RWPE2 (cell line): ENCODE data around the gene ZFYVE27.

Experiments used
- ATAC-seq: fragments of 200-7000 bp; cut with Tn5 transposase; 3 replicates; pipeline ENCODE4 v1.9.1; 2021; ENCODE audit warnings: low read depth
- DNase-seq: peaks from one replicate; pipeline ENCODE4 v3.0.0-alpha.2; 2020; ENCODE audit warnings: low spot score
- H3K27ac ChIP-seq: fragments of 450-650 bp; 2 replicates; pipeline ENCODE4 v1.5.1; 2017; ENCODE audit warnings: mild to moderate bottlenecking; ENCODE audit not compliant: poor library complexity, severe bottlenecking
- H3K27me3 ChIP-seq: fragments of 250-450 bp; sonication (Bioruptor Pico); 2 replicates; pipeline ENCODE4 v1.5.1; 2021; ENCODE audit warnings: mild to moderate bottlenecking, moderate library complexity; ENCODE audit not compliant: insufficient read depth, poor library complexity, severe bottlenecking
- H3K36me3 ChIP-seq: fragments of 250-450 bp; sonication (Bioruptor Pico); 2 replicates; pipeline ENCODE4 v1.5.1; 2020; ENCODE audit warnings: low read depth, mild to moderate bottlenecking, moderate library complexity
- H3K4me1 ChIP-seq: fragments of 250-450 bp; sonication (Bioruptor Pico); 2 replicates; pipeline ENCODE4 v1.5.1; 2021; ENCODE audit warnings: mild to moderate bottlenecking, moderate library complexity; ENCODE audit not compliant: insufficient read depth, poor library complexity, severe bottlenecking
- H3K4me3 ChIP-seq: fragments of 250-450 bp; sonication (Bioruptor Pico); 2 replicates; pipeline ENCODE4 v1.5.1; 2021; ENCODE audit warnings: mild to moderate bottlenecking, moderate library complexity; ENCODE audit not compliant: severe bottlenecking
- H3K9me3 ChIP-seq: fragments of 250-450 bp; sonication (Bioruptor Pico); 2 replicates; pipeline ENCODE4 v1.5.1; 2021; ENCODE audit warnings: mild to moderate bottlenecking, moderate library complexity; ENCODE audit not compliant: severe bottlenecking
- TF ChIP-seq, protein P1 (sequence below): fragments of 450-650 bp; IDR thresholded peaks from one replicate; pipeline ENCODE4 v1.5.1; 2017; ENCODE audit warnings: mild to moderate bottlenecking, moderate library complexity; ENCODE audit not compliant: poor library complexity, severe bottlenecking

The ZFYVE27 gene

DNA sequence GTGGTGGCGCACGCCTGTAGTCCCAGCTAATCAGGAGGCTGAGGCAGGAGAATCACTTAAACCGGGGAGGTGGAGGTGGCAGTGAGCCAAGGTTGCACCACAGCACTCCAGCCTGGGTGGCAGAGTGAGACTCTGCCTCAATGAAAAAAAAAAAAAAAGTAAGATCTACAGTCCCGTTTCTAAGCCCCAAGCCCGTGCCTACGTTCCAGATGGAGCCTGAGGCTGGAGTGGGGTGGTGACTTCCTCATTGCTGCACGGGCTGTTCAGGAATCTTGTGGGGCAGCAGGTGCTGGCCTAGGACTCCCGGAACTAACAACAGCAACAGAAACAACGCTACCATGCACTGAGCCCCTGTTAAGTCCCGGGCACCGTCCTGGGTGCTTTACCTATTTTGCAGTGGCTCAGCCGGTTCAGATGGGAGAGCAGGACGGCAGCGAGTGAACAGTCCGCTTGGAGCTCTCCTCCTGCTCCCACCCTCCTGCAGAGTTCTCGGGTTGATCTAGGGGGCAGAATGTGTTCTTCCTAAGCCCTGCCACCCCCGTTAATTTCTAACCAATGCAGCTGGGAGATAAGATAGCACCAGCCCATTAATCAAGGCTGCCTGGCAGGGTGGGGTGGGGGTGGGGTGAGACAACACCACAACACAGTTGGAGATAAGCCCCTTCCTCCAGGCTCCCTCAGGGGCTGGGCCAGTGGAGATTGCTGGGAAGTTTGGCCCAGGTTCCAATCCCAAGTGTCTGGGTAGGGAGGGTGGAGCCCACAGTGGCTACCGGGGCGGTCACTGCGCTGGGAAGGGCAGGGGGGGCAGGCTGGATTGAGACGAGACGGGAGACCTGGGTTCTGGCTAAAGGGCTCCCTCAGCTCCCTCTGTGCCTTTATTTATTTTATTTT lies 51.9 kb downstream of the ZFYVE27 start:
- H3K4me3 ChIP-seq: no peak overlapping the region
- DNase-seq (no peak), ATAC-seq (no peak)
- no peak overlapping the region for H3K27ac ChIP-seq
- TF ChIP-seq, protein P1, sequence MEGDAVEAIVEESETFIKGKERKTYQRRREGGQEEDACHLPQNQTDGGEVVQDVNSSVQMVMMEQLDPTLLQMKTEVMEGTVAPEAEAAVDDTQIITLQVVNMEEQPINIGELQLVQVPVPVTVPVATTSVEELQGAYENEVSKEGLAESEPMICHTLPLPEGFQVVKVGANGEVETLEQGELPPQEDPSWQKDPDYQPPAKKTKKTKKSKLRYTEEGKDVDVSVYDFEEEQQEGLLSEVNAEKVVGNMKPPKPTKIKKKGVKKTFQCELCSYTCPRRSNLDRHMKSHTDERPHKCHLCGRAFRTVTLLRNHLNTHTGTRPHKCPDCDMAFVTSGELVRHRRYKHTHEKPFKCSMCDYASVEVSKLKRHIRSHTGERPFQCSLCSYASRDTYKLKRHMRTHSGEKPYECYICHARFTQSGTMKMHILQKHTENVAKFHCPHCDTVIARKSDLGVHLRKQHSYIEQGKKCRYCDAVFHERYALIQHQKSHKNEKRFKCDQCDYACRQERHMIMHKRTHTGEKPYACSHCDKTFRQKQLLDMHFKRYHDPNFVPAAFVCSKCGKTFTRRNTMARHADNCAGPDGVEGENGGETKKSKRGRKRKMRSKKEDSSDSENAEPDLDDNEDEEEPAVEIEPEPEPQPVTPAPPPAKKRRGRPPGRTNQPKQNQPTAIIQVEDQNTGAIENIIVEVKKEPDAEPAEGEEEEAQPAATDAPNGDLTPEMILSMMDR: no peak
- no peaks in the 10 kb centered on the region for H3K4me1 ChIP-seq
- no peaks in the 10 kb centered on the region for H3K9me3 ChIP-seq
- no peaks in the 10 kb centered on the region for H3K27me3 ChIP-seq
- no peaks in the 10 kb centered on the region for H3K36me3 ChIP-seq

DNA sequence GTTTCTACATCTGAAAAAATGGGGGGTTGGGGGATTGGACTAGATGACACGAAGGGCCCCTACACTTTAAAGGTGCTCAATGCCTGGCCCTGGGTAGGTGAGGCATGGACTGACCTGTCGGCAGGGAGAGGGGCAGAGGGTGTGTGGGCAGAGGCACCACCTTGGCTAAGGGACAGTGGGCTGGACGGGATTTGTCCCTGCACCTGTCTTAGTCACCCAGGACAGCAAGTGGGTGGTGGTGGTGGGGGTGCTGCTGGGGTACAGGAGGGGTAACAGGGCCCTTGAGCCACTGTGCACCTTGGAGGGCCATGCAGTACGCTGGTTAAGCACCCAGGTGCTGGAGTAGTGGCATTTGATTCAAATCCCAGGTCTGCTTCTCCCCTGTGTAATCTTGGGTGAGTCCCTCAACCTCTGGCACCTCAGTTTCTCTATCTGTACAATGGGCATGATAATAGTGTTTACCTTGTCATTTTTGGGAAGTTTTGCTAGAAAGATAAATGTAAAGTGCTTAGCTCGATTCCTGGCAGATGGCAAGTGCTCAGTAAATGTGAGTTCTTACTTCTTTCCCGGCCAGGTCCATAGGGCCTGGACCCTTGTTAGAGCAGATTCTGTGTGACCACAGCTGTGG lies 53.0 kb downstream of the ZFYVE27 start:
- TF ChIP-seq, protein P1: no peak
- Histone ChIP-seq H3K9me3 (no peaks in the 10 kb centered on the region), H3K27ac (no peak overlapping the region), H3K4me3 (no peak overlapping the region), H3K4me1 (no peaks in the 10 kb centered on the region), H3K36me3 (no peaks in the 10 kb centered on the region), H3K27me3 (no peaks in the 10 kb centered on the region)
- ATAC-seq (no peak), DNase-seq (no peak)

DNA sequence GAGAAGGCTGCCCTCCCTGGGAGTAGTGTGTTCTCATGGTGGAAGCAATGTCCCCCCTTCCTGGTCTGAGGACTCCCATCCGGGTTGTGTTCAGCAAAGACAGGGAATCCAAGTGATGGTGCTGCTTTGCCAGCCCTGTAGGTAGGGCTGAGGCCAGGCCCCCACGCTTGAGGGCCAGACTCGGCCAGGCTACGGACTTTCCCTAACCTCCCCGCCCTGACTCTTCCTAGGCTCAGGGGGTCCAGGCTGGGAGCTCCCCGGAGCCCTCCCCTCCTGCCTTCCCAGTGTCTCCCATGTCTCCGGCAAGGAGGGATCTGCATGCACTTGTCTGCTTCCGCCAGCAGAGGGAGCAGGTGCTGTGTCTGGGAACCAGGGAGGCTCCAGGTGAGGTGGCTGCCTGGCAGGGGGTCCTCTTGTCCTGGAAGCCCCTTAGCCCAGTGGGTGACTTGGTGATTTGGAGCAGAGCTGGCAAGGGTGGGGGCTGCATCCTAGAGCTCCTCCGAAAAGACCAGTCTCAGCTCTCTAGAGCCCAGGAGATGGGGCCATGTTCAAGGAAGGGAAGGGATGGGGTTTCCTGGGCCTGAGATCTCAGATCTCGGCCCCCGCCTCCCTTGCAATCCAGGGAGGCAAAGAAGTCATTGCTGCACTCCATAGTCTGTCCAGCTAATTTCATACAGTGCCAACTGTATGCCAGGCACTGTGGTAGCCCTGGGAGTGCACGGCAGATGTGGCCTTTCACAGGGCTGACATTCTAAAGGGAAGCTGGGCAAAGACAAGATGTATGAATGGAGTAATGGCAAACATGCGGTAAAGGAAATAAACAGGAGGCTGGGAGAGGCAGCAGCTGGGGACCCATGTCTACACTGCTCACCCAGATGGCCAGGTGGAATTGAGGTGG lies 55.1 kb downstream of the ZFYVE27 start:
- H3K27me3 ChIP-seq: no peaks in the 10 kb centered on the region
- H3K4me3 ChIP-seq: no peak overlapping the region
- TF ChIP-seq, protein P1: peak; percentile 95
- DNase-seq (no peak), ATAC-seq (peak; percentile 81)
- H3K4me1 ChIP-seq: no peaks in the 10 kb centered on the region
- H3K9me3 ChIP-seq: no peaks in the 10 kb centered on the region
- H3K36me3 ChIP-seq: no peaks in the 10 kb centered on the region
- H3K27ac ChIP-seq: no peak overlapping the region

DNA sequence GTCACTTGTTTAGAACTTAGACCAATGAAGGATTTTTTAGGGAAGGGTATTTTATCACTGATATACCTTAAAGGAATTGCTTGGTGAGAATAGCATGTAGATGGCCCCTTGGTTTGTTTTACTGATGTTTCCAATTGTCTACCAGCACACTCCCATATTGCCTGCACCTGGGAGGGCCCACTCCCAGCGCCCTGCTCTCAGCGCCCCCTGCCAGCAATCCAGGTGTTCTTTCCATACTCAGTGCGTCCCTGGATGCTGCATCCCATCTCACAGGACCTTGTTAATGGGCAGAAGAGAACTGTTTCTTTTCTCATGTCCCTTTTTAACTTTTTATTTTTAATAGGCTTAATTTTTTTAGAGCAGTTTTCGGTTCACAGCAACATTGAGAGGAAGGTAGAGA lies 59.0 kb downstream of the ZFYVE27 start:
- Histone ChIP-seq H3K9me3 (no peaks in the 10 kb centered on the region), H3K4me1 (no peaks in the 10 kb centered on the region), H3K27ac (no peak overlapping the region), H3K4me3 (no peak overlapping the region), H3K27me3 (no peaks in the 10 kb centered on the region), H3K36me3 (no peaks in the 10 kb centered on the region)
- TF ChIP-seq, protein P1: peak; percentile 11
- no peak for ATAC-seq
- DNase-seq: no peak
